ENCODE results near the gene STK32C.
"Not testable (repeated sequence)": the region's sequence is repeated elsewhere in the genome, so short reads cannot be mapped to it uniquely, and the experiment has no call there.

The STK32C gene

GRCh38 chr10:132347211-132347930, 39.6 kb upstream of the STK32C start:
- in situ Hi-C loops (cut with MboI; ENCODE audit: low sequenced_read_pairs): no loop called here
- no peaks in the 10 kb centered on the region for H3K36me3 ChIP-seq (replicated peaks)
- DNase-seq (ENCODE audit: low spot score in 2 of 2): no peak
- no peak overlapping the region for H3K4me3 ChIP-seq
- H3K27me3 ChIP-seq (ENCODE audit: low read depth): no peaks in the 10 kb centered on the region
- H3K9me3 ChIP-seq: no peaks in the 10 kb centered on the region
- H3K4me1 ChIP-seq: no peaks in the 10 kb centered on the region

GRCh38 chr10:132346806-132347205, 39.1 kb upstream of the STK32C start:
- DNase-seq (ENCODE audit: low spot score in 2 of 2): no peak
- in situ Hi-C loops (cut with MboI; ENCODE audit: low sequenced_read_pairs): no loop called here
- Histone ChIP-seq H3K4me3 (no peak overlapping the region), H3K36me3 (replicated peaks) (no peaks in the 10 kb centered on the region), H3K4me1 (no peaks in the 10 kb centered on the region), H3K9me3 (no peaks in the 10 kb centered on the region), H3K27me3 (ENCODE audit: low read depth) (no peaks in the 10 kb centered on the region)

GRCh38 chr10:132345345-132345744, 37.6 kb upstream of the STK32C start:
- Histone ChIP-seq H3K4me1 (no peaks in the 10 kb centered on the region), H3K27me3 (ENCODE audit: low read depth) (no peaks in the 10 kb centered on the region), H3K36me3 (replicated peaks) (no peaks in the 10 kb centered on the region), H3K4me3 (no peak overlapping the region), H3K9me3 (no peaks in the 10 kb centered on the region)
- in situ Hi-C loops (cut with MboI; ENCODE audit: low sequenced_read_pairs): no loop called here
- no peak for DNase-seq (ENCODE audit: low spot score in 2 of 2)

GRCh38 chr10:132344386-132344785, 36.6 kb upstream of the STK32C start:
- no peak for DNase-seq (ENCODE audit: low spot score in 2 of 2)
- H3K4me1 ChIP-seq: no peaks in the 10 kb centered on the region
- H3K36me3 ChIP-seq (replicated peaks): no peaks in the 10 kb centered on the region
- H3K27me3 ChIP-seq (ENCODE audit: low read depth): no peaks in the 10 kb centered on the region
- in situ Hi-C loops (cut with MboI; ENCODE audit: low sequenced_read_pairs): no loop called here
- H3K9me3 ChIP-seq: no peaks in the 10 kb centered on the region
- H3K4me3 ChIP-seq: no peak overlapping the region

GRCh38 chr10:132342553-132342952, 34.8 kb upstream of the STK32C start:
- H3K4me3 ChIP-seq: no peak overlapping the region
- in situ Hi-C loops (cut with MboI; ENCODE audit: low sequenced_read_pairs): no loop called here
- H3K36me3 ChIP-seq (replicated peaks): no peaks in the 10 kb centered on the region
- no peaks in the 10 kb centered on the region for H3K27me3 ChIP-seq (ENCODE audit: low read depth)
- no peaks in the 10 kb centered on the region for H3K9me3 ChIP-seq
- no peak for DNase-seq (ENCODE audit: low spot score in 2 of 2)
- H3K4me1 ChIP-seq: peaks cover under 1% of the 10 kb centered on the region; the same call in 1 of the 2 replicates

- no peaks in the 10 kb centered on the region for H3K36me3 ChIP-seq (replicated peaks)
- no peak for DNase-seq (ENCODE audit: low spot score in 2 of 2)
- H3K9me3 ChIP-seq: no peaks in the 10 kb centered on the region
- H3K27me3 ChIP-seq (ENCODE audit: low read depth): no peaks in the 10 kb centered on the region
- peaks cover 8% of the 10 kb centered on the region for H3K4me1 ChIP-seq
- H3K4me3 ChIP-seq: no peak overlapping the region
- in situ Hi-C loops (cut with MboI; ENCODE audit: low sequenced_read_pairs): no loop called here
Observed at GRCh38 chr10:132341781-132342180, 34.0 kb upstream of the STK32C start.

GRCh38 chr10:132341017-132341416, 33.3 kb upstream of the STK32C start:
- no peak for DNase-seq (ENCODE audit: low spot score in 2 of 2)
- Histone ChIP-seq H3K27me3 (ENCODE audit: low read depth) (no peaks in the 10 kb centered on the region), H3K9me3 (no peaks in the 10 kb centered on the region), H3K36me3 (replicated peaks) (no peaks in the 10 kb centered on the region), H3K4me1 (peaks cover 16% of the 10 kb centered on the region), H3K4me3 (no peak overlapping the region)
- in situ Hi-C loops (cut with MboI; ENCODE audit: low sequenced_read_pairs): no loop called here

- DNase-seq (ENCODE audit: low spot score in 2 of 2): no peak
- Histone ChIP-seq H3K36me3 (replicated peaks) (no peaks in the 10 kb centered on the region), H3K4me1 (peaks cover 25% of the 10 kb centered on the region), H3K9me3 (no peaks in the 10 kb centered on the region), H3K27me3 (ENCODE audit: low read depth) (no peaks in the 10 kb centered on the region), H3K4me3 (no peak overlapping the region)
- in situ Hi-C loops (cut with MboI; ENCODE audit: low sequenced_read_pairs): no loop called here
Observed at GRCh38 chr10:132339276-132339675, 31.5 kb upstream of the STK32C start.

- in situ Hi-C loops (cut with MboI; ENCODE audit: low sequenced_read_pairs): no loop called here
- Histone ChIP-seq H3K9me3 (no peaks in the 10 kb centered on the region), H3K36me3 (replicated peaks) (no peaks in the 10 kb centered on the region), H3K4me1 (peaks cover 25% of the 10 kb centered on the region), H3K27me3 (ENCODE audit: low read depth) (no peaks in the 10 kb centered on the region), H3K4me3 (no peak overlapping the region)
- no peak for DNase-seq (ENCODE audit: low spot score in 2 of 2)
Observed at GRCh38 chr10:132338876-132339275, 31.1 kb upstream of the STK32C start.

- in situ Hi-C loops (cut with MboI; ENCODE audit: low sequenced_read_pairs); H3K9me3 ChIP-seq; H3K27me3 ChIP-seq (ENCODE audit: low read depth); H3K36me3 ChIP-seq (replicated peaks); DNase-seq (ENCODE audit: low spot score in 2 of 2); H3K4me3 ChIP-seq: not testable (repeated sequence)
- H3K4me1 ChIP-seq: peaks cover 25% of the 10 kb centered on the region
Observed at GRCh38 chr10:132337854-132338253, 30.1 kb upstream of the STK32C start.

GRCh38 chr10:132336919-132337407, 29.2 kb upstream of the STK32C start:
- Histone ChIP-seq H3K27me3 (ENCODE audit: low read depth) (no peaks in the 10 kb centered on the region), H3K9me3 (no peaks in the 10 kb centered on the region), H3K36me3 (replicated peaks) (no peaks in the 10 kb centered on the region), H3K4me1 (peaks cover 31% of the 10 kb centered on the region), H3K4me3 (peak overlapping the region; percentile 22)
- DNase-seq (ENCODE audit: low spot score in 2 of 2): peak; percentile 20 to 53
- in situ Hi-C loops (cut with MboI; ENCODE audit: low sequenced_read_pairs): no loop called here

- in situ Hi-C loops (cut with MboI; ENCODE audit: low sequenced_read_pairs): no loop called here
- no peaks in the 10 kb centered on the region for H3K27me3 ChIP-seq (ENCODE audit: low read depth)
- DNase-seq (ENCODE audit: low spot score in 2 of 2): peak in 1 of 2 experiments; percentile 36
- H3K4me1 ChIP-seq: peaks cover 31% of the 10 kb centered on the region
- H3K9me3 ChIP-seq: no peaks in the 10 kb centered on the region
- peak overlapping the region; percentile 16 for H3K4me3 ChIP-seq
- no peaks in the 10 kb centered on the region for H3K36me3 ChIP-seq (replicated peaks)
Observed at GRCh38 chr10:132336064-132336746, 28.5 kb upstream of the STK32C start.

GRCh38 chr10:132335189-132336063, 27.7 kb upstream of the STK32C start:
- in situ Hi-C loops (cut with MboI; ENCODE audit: low sequenced_read_pairs): no loop called here
- peak; percentile 95 to 98 for DNase-seq (ENCODE audit: low spot score in 2 of 2)

More at GRCh38 chr10:132335189-132336063, 27.7 kb upstream of the STK32C start:
- H3K27me3 ChIP-seq (ENCODE audit: low read depth): no peaks in the 10 kb centered on the region
- H3K36me3 ChIP-seq (replicated peaks): no peaks in the 10 kb centered on the region
- H3K9me3 ChIP-seq: no peaks in the 10 kb centered on the region
- H3K4me1 ChIP-seq: peaks cover 31% of the 10 kb centered on the region
- H3K4me3 ChIP-seq: peak overlapping the region; percentile 24

Measured in HAP-1 (cell line).